ENCODE measurements around the gene MYO7B. TPM values are rescaled to one million over a fixed set of nuclear protein-coding genes. Genes with fewer than 3 reads are reported as not detected.

The MYO7B gene
- total RNA-seq, 1 donor from 2014 or later: 0.28 TPM

GRCh38 chr2:127620866-127621265, 85.4 kb downstream of the MYO7B start:
- Mint-ChIP-seq H3K4me3 (no peak overlapping the region), H3K27ac (ENCODE audit: unreplicated experiment) (no peak overlapping the region), H3K9me3 (no peaks in the 10 kb centered on the region), H3K4me1 (no peaks in the 10 kb centered on the region), H3K36me3 (ENCODE audit: low read depth) (no peaks in the 10 kb centered on the region), H3K27me3 (ENCODE audit: low read depth) (no peaks in the 10 kb centered on the region)
- DNase-seq (ENCODE audit: low read depth, low spot score): no peak
- TF ChIP-seq, protein P1, sequence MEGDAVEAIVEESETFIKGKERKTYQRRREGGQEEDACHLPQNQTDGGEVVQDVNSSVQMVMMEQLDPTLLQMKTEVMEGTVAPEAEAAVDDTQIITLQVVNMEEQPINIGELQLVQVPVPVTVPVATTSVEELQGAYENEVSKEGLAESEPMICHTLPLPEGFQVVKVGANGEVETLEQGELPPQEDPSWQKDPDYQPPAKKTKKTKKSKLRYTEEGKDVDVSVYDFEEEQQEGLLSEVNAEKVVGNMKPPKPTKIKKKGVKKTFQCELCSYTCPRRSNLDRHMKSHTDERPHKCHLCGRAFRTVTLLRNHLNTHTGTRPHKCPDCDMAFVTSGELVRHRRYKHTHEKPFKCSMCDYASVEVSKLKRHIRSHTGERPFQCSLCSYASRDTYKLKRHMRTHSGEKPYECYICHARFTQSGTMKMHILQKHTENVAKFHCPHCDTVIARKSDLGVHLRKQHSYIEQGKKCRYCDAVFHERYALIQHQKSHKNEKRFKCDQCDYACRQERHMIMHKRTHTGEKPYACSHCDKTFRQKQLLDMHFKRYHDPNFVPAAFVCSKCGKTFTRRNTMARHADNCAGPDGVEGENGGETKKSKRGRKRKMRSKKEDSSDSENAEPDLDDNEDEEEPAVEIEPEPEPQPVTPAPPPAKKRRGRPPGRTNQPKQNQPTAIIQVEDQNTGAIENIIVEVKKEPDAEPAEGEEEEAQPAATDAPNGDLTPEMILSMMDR (conservative IDR thresholded peaks at IDR 0.05): no peak

DNA sequence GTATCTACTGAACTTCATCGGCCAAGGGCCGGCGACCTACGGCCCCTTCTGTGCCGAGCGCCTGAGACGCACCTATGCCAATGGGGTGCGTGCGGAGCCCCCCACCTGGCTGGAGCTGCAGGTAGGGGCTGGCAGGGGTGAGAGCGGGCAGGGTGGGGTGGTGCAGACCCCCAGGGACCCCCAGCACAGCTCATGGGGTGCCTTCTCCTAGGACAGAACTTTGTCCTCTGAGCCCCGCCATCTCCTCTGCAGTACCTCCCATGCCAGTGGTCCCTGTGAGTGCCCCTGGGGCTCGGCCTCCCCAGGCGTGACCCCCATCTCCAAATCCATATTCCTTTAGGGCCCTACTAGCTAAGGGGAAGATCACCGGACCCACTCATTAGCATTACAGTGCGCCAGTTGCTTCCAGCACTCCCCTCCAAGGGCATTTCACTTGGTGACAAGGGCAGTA, 86.5 kb downstream of the MYO7B start:
- H3K4me1 Mint-ChIP-seq: no peaks in the 10 kb centered on the region
- H3K4me3 Mint-ChIP-seq: no peak overlapping the region
- TF ChIP-seq, protein P1 (conservative IDR thresholded peaks at IDR 0.05): no peak
- H3K36me3 Mint-ChIP-seq (ENCODE audit: low read depth): no peaks in the 10 kb centered on the region
- DNase-seq (ENCODE audit: low read depth, low spot score): no peak
- no peaks in the 10 kb centered on the region for H3K9me3 Mint-ChIP-seq
- no peak overlapping the region for H3K27ac Mint-ChIP-seq (ENCODE audit: unreplicated experiment)
- no peaks in the 10 kb centered on the region for H3K27me3 Mint-ChIP-seq (ENCODE audit: low read depth)

DNA sequence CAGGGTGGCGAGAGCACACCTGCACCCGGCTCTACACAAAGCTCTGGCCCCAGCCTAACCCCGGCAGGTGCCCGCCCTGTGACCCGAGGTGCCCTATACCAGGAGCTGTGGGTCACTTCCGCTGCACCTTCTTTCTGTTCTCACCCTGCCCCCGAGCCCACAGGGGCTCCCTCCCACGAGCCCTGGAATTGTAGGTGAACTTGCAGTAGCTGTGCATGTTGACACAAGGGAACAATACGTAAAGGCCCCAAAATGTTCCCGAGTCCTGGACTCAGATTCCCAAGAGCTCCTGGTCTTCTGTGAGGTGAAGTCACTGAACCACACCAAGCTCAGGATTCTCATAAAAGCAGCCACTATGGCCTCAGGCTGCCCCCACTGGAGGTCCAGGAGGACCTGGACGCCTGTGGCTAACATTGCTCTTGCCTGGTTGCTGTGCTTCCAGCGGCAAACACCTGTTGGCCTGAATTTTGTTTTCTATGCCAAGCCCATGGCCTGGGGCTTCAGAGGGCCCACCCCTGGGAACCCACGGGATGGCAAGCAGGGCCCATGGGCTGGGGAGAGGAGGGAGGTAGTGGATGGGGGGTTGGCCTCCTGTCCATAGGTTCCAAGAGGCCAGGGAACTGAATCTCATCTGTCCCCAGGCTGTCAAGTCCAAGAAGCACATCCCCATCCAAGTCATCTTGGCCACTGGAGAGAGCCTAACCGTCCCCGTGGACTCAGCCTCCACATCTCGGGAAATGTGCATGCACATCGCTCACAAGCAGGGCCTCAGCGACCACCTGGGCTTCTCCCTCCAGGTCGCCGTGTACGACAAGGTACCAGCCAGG, 87.3 kb downstream of the MYO7B start:
- no peaks in the 10 kb centered on the region for H3K9me3 Mint-ChIP-seq
- H3K27ac Mint-ChIP-seq (ENCODE audit: unreplicated experiment): no peak overlapping the region
- H3K36me3 Mint-ChIP-seq (ENCODE audit: low read depth): no peaks in the 10 kb centered on the region
- H3K4me3 Mint-ChIP-seq: no peak overlapping the region
- TF ChIP-seq, protein P1 (conservative IDR thresholded peaks at IDR 0.05): no peak
- H3K4me1 Mint-ChIP-seq: no peaks in the 10 kb centered on the region
- no peak for DNase-seq (ENCODE audit: low read depth, low spot score)
- H3K27me3 Mint-ChIP-seq (ENCODE audit: low read depth): no peaks in the 10 kb centered on the region

- no peaks in the 10 kb centered on the region for H3K36me3 Mint-ChIP-seq (ENCODE audit: low read depth)
- no peaks in the 10 kb centered on the region for H3K4me1 Mint-ChIP-seq
- DNase-seq (ENCODE audit: low read depth, low spot score): no peak
- TF ChIP-seq, protein P1 (conservative IDR thresholded peaks at IDR 0.05): no peak
- no peaks in the 10 kb centered on the region for H3K27me3 Mint-ChIP-seq (ENCODE audit: low read depth)
- H3K4me3 Mint-ChIP-seq: no peak overlapping the region
- H3K9me3 Mint-ChIP-seq: no peaks in the 10 kb centered on the region
- H3K27ac Mint-ChIP-seq (ENCODE audit: unreplicated experiment): peak overlapping the region; percentile 27
Measured at GRCh38 chr2:127623388-127624319, 88.2 kb downstream of the MYO7B start.

DNA sequence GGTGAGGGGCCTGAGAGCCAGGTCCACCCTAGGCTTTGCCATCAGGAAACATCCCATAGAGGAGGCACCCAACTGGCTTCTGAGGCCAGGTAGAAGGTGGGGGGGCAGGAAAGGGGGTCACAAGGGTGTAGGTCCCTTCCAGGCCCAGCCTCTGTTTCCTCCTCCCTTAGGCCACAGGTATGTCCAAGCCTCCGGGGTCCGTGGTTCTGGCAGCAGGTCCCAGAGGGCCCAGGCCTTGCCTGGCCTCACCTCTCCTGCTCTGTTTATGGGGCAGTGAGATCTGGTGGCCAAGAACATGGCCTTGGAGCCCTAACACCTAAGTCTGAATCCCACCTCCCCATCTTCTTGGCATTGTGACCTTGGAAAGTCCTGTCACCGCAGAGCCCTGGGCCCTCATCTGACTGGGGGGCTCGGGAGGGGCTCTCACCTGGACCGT, 88.9 kb downstream of the MYO7B start:
- Mint-ChIP-seq H3K36me3 (ENCODE audit: low read depth) (no peaks in the 10 kb centered on the region), H3K27ac (ENCODE audit: unreplicated experiment) (no peak overlapping the region), H3K4me3 (no peak overlapping the region), H3K4me1 (no peaks in the 10 kb centered on the region), H3K9me3 (no peaks in the 10 kb centered on the region), H3K27me3 (ENCODE audit: low read depth) (no peaks in the 10 kb centered on the region)
- TF ChIP-seq, protein P1 (conservative IDR thresholded peaks at IDR 0.05): no peak
- DNase-seq (ENCODE audit: low read depth, low spot score): no peak
